AG04450 (cell line): ENCODE measurements around the gene MTMR3. TPM values are rescaled to one million over a fixed set of nuclear protein-coding genes. Genes with fewer than 3 reads are reported as not detected.
"Not testable (repeated sequence)": the region's sequence is repeated elsewhere in the genome, so short reads cannot be mapped to it uniquely, and the experiment has no call there.

Source experiments
- CTCF ChIA-PET: fragments of 300-600, 350-600 bp; formaldehyde crosslinking; extraction: SDS; loops from one replicate; lab custom pipeline; 2022; ENCODE audit warnings: antibody characterized with exemption, inconsistent platforms; lab: Charles Lee
- POLR2A ChIA-PET: fragments of 350-600 bp; formaldehyde crosslinking; extraction: SDS; loops from one replicate; lab custom pipeline; 2021; ENCODE audit warnings: antibody characterized with exemption, inconsistent platforms; lab: Yijun Ruan, JAX
- DNase-seq: peaks from one replicate; pipeline ENCODE4 v3.0.0-alpha.2; 2011; ENCODE audit warnings: low read depth, low spot score
- H3K27ac ChIP-seq: one replicate; pipeline ENCODE4 v1.5.1; 2012; ENCODE audit warnings: low read depth, low read length, control low read depth
- H3K27me3 ChIP-seq: one replicate; pipeline ENCODE4 v1.6.0; 2012; ENCODE audit warnings: low read length; ENCODE audit not compliant: control insufficient read depth, insufficient read depth
- H3K4me3 ChIP-seq: 2 replicates; pipeline ENCODE4 v1.5.1; 2011; ENCODE audit warnings: mild to moderate bottlenecking, low read depth, low read length, control low read depth
- H3K9me3 ChIP-seq: 2 replicates; pipeline ENCODE4 v1.5.1; 2012; ENCODE audit warnings: low read length; ENCODE audit not compliant: control insufficient read depth, insufficient read depth
- polyA plus RNA-seq: library from polyadenylated mRNA; depleted of rRNA; stranded (reverse); fragments of >200 nt; gene quantifications from 2 replicates; pipeline ENCODE4 v1.2.3, GENCODE V29; 2011
- TF ChIP-seq, protein P1 (sequence below): IDR thresholded peaks from 2 replicates; pipeline ENCODE4 v1.5.1; 2011; ENCODE audit warnings: low read depth, low read length, control low read depth, inconsistent platforms

Gene MTMR3
- polyA plus RNA-seq, 1 experiment = 27.8 TPM

DNA sequence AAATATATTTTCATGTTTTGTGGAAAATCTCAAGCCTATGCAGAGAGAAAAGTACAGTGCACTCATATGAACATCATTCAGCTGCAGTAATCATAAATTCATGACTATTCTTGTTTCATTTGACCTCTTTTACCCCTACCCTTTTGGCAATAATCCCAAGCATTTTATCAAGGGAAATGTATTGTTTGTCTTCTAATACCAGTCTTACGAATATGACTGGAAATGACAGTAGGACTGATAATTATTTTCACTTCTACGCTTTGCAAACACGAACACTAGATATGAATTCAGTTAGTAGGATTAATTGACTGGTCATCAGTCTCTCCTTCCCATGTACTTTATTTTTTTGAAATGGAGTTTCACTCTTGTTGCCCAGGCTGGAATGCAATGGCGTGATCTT lies 90.3 kb downstream of the MTMR3 start:
- Histone ChIP-seq H3K9me3 (no peaks in the 10 kb centered on the region), H3K4me3 (no peak overlapping the region), H3K27ac (no peak overlapping the region), H3K27me3 (no peaks in the 10 kb centered on the region)
- POLR2A ChIA-PET = no interaction called here
- no peak for DNase-seq
- TF ChIP-seq, protein P1, sequence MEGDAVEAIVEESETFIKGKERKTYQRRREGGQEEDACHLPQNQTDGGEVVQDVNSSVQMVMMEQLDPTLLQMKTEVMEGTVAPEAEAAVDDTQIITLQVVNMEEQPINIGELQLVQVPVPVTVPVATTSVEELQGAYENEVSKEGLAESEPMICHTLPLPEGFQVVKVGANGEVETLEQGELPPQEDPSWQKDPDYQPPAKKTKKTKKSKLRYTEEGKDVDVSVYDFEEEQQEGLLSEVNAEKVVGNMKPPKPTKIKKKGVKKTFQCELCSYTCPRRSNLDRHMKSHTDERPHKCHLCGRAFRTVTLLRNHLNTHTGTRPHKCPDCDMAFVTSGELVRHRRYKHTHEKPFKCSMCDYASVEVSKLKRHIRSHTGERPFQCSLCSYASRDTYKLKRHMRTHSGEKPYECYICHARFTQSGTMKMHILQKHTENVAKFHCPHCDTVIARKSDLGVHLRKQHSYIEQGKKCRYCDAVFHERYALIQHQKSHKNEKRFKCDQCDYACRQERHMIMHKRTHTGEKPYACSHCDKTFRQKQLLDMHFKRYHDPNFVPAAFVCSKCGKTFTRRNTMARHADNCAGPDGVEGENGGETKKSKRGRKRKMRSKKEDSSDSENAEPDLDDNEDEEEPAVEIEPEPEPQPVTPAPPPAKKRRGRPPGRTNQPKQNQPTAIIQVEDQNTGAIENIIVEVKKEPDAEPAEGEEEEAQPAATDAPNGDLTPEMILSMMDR = no peak
- CTCF ChIA-PET = no interaction called here

DNA sequence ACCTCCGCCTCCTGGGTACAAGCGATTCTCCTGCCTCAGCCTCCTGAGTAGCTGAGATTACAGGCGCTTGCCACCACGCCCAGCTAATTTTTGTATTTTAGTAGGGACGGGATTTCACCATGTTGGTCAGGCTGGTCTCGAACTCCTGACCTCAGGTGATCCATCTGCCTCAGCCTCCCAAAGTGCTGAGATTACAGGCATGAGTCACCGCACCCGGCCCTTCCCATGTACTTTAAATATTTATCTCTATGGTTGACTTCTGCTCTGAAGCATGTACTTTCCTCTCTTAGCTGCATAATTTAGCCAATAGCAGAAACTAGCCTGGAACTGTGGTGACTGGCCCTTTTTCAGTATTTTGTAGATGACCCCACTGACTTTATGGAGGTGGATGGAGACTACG lies 90.7 kb downstream of the MTMR3 start:
- DNase-seq = peak; percentile 37
- CTCF ChIA-PET = not testable (repeated sequence)

DNA sequence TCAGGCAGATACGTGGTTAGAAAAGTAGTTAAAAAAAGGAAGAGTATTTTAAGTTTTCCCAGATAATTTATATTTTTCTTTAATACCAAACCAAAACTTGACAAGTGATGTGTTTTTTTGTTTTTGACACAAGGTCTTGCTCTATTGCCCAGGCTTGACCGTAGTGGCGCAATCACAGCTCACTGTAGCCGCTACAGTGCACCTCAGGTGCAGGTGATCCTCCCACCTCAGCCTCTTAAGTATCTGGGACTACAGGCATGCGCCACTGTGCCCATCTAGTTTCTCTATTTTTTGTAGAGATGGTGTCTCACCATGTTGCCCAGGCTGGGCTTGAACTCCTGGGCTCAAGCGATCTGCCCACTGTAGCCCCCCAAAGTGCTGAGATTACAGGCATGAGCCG lies 92.5 kb downstream of the MTMR3 start:
- TF ChIP-seq, protein P1 = no peak
- Histone ChIP-seq H3K27me3 (no peaks in the 10 kb centered on the region), H3K27ac (no peak overlapping the region), H3K4me3 (no peak overlapping the region), H3K9me3 (no peaks in the 10 kb centered on the region)
- no peak for DNase-seq
- POLR2A ChIA-PET = no interaction called here
- CTCF ChIA-PET = no interaction called here

More for the DNA sequence above, 90.7 kb downstream of the MTMR3 start:
- H3K4me3 ChIP-seq, H3K27me3 ChIP-seq, H3K9me3 ChIP-seq, H3K27ac ChIP-seq: not testable (repeated sequence)
- POLR2A ChIA-PET = interaction anchor here (0.7 kb wide), 1 partner anchor 90 kb away, joined by 4 read pairs; the partner anchor contains the start of gene MTMR3

DNA sequence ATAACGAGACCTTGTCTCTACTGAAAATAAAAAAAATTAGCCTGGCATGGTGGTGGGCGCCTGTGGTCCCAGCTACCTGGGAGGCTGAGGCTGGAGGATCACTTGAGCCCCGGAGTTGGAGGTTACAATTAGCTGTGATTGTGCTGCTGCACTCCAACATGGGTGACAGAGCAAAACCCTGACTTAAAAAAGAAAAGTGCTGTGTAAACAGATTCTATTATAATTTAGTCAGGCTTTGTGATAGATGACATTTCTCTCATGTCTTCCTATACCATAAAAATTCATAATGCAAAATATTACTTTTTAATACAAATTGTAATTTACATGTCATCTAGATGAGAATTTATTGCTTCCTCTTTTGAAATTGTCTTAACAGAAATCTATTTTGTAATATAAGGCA lies 94.1 kb downstream of the MTMR3 start:
- H3K9me3 ChIP-seq = no peaks in the 10 kb centered on the region
- no peak for DNase-seq
- H3K27ac ChIP-seq = no peak overlapping the region
- no peak overlapping the region for H3K4me3 ChIP-seq
- TF ChIP-seq, protein P1 = no peak
- ChIA-PET POLR2A (no interaction called here), CTCF (interaction anchor here (2.7 kb wide), 1 partner anchor 28 kb away, joined by 17 read pairs; no protein-coding TSS in a partner anchor)
- H3K27me3 ChIP-seq = no peaks in the 10 kb centered on the region

DNA sequence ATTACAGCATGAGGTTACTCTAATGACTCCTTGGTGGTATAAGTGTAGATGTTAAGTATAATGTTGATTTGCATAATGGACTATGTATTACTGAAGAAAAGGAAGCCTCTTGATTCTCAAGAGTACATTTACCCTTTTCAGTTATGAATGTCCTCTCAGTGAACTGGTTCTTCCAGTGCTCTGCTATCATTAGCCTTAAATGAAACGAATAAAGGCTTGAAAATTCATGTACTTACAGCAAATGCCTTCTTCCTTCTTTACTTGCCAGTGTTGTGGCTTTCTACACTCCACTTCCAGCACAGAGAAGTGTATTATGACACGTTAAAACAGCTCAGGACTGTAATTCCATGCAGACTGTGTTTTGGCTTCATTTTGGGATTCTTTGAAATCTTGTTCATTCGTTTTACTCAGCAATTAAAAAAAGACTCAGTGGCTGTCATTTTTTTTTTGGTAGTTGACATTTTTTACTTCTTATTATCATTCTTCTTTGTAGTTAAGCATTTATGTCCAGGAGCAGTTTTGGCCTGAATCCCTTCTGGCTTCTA lies 96.9 kb downstream of the MTMR3 start:
- no peak overlapping the region for H3K4me3 ChIP-seq
- ChIA-PET CTCF (interaction anchor here (2.7 kb wide), 1 partner anchor 25 kb away, joined by 17 read pairs; no protein-coding TSS in a partner anchor), POLR2A (no interaction called here)
- H3K9me3 ChIP-seq = no peaks in the 10 kb centered on the region
- no peaks in the 10 kb centered on the region for H3K27me3 ChIP-seq
- H3K27ac ChIP-seq = no peak overlapping the region
- DNase-seq = no peak
- TF ChIP-seq, protein P1 = no peak
